Neural progenitor cell (in vitro differentiated cells): Measurements from ENCODE around the gene ACAD10. TPM values are rescaled to one million over a fixed set of nuclear protein-coding genes. Genes with fewer than 3 reads are reported as not detected.
"Not testable (repeated sequence)": the region's sequence is repeated elsewhere in the genome, so short reads cannot be mapped to it uniquely, and the experiment has no call there.

ENCODE experiments used
- DNase-seq: peaks from one replicate; pipeline ENCODE4 v3.0.0-alpha.2; 2016; ENCODE audit warnings: low spot score
- H2AFZ ChIP-seq: fragments of 200-600 bp; sonication (generic); replicated peaks from 2 replicates; pipeline ENCODE4 v1.6.1; 2016; ENCODE audit warnings: antibody characterized with exemption
- H3F3A ChIP-seq: fragments of 200-600 bp; sonication (generic); 2 replicates; pipeline ENCODE4 v1.6.1; 2016; ENCODE audit warnings: antibody characterized with exemption, low read depth
- H3K27ac ChIP-seq: fragments of 200-600 bp; sonication (generic); 2 replicates; pipeline ENCODE4 v1.5.1; 2016; ENCODE audit warnings: mild to moderate bottlenecking
- H3K27me3 ChIP-seq: fragments of 200-600 bp; sonication (generic); 2 replicates; pipeline ENCODE4 v1.6.1; 2016; ENCODE audit warnings: mild to moderate bottlenecking, moderate library complexity
- H3K36me3 ChIP-seq: fragments of 200-600 bp; sonication (generic); 2 replicates; pipeline ENCODE4 v1.5.1; 2016
- H3K4me1 ChIP-seq: fragments of 200-600 bp; sonication (generic); 2 replicates; pipeline ENCODE4 v1.6.1; 2016; ENCODE audit warnings: mixed run types
- H3K4me2 ChIP-seq: fragments of 200-600 bp; sonication (generic); 2 replicates; pipeline ENCODE4 v1.6.1; 2016
- H3K4me3 ChIP-seq: fragments of 200-600 bp; sonication (generic); 2 replicates; pipeline ENCODE4 v1.5.1; 2016
- H3K79me2 ChIP-seq: fragments of 200-600 bp; sonication (generic); 2 replicates; pipeline ENCODE4 v1.6.1; 2016; ENCODE audit warnings: low read depth
- H3K9ac ChIP-seq: fragments of 200-600 bp; sonication (generic); 2 replicates; pipeline ENCODE4 v1.6.1; 2016
- H3K9me3 ChIP-seq: fragments of 200-600 bp; sonication (generic); 2 replicates; pipeline ENCODE4 v1.5.1; 2016; ENCODE audit warnings: low read depth
- H4K20me1 ChIP-seq: fragments of 200-600 bp; sonication (generic); 2 replicates; pipeline ENCODE4 v1.6.1; 2016; ENCODE audit warnings: low read depth
- H3K27ac Mint-ChIP-seq: 3 replicates; pipeline ENCODE4 v1.8.0; 2021; ENCODE audit warnings: mixed read lengths
- H3K27me3 Mint-ChIP-seq: 2 replicates; pipeline ENCODE4 v1.8.0; 2022; ENCODE audit warnings: low read depth, mild to moderate bottlenecking, inconsistent platforms, moderate library complexity, mixed read lengths; ENCODE audit not compliant: insufficient read depth
- H3K36me3 Mint-ChIP-seq: 3 replicates; pipeline ENCODE4 v1.8.0; 2021; ENCODE audit warnings: mixed read lengths
- H3K4me1 Mint-ChIP-seq: 3 replicates; pipeline ENCODE4 v1.8.0; 2021; ENCODE audit warnings: mixed read lengths
- H3K4me3 Mint-ChIP-seq: 3 replicates; pipeline ENCODE4 v1.8.0; 2021; ENCODE audit warnings: mild to moderate bottlenecking, moderate library complexity, mixed read lengths
- H3K9me3 Mint-ChIP-seq: 3 replicates; pipeline ENCODE4 v1.8.0; 2020; ENCODE audit warnings: mixed read lengths
- EZH2 ChIP-seq: fragments of 200-600 bp; sonication (generic); IDR thresholded peaks from 2 replicates; pipeline ENCODE4 v1.6.1; 2017; ENCODE audit warnings: antibody characterized with exemption, mild to moderate bottlenecking, moderate library complexity
- EZH2phosphoT487 ChIP-seq: fragments of 200-600 bp; sonication (generic); IDR thresholded peaks from 2 replicates; pipeline ENCODE4 v1.6.1; 2017; ENCODE audit warnings: antibody characterized with exemption
- total RNA-seq: library from RNA; depleted of rRNA; stranded (reverse); fragments of >200 nt; gene quantifications from 2 replicates; pipeline ENCODE4 v1.2.3, GENCODE V29; 2015; ENCODE audit warnings: low replicate concordance
- TF ChIP-seq, protein P1 (sequence below): fragments of 200-600 bp; sonication (generic); IDR thresholded peaks from 2 replicates; pipeline ENCODE4 v1.5.1; 2017; ENCODE audit warnings: antibody characterized with exemption, mild to moderate bottlenecking

The ACAD10 gene
- total RNA-seq, 1 donor from 2014 or later: 13.8 TPM

DNA sequence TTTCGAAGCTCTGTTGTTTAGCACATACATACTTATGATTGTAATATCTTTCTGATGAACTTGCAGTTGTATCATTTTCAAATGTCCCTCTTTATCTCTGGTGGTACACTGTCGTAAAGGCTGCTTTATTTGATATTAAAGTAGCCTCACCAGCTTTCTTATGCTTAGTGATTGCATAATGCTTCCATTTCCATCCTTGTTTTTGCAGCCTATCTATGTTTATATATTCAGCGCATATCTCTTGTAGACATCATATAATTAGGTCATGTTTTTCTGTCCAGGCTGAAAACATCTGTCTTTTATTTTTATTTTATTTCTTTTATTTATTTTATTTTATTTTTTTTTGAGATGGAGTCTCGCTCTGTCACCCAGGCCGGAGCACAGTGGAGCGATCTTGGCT is 34.6 kb downstream of the ACAD10 start:
- Histone ChIP-seq H3K4me1 (no peaks in the 10 kb centered on the region), H4K20me1 (no peaks in the 10 kb centered on the region), H3K79me2 (no peaks in the 10 kb centered on the region), H3K9ac (no peak overlapping the region), H3K9me3 (no peaks in the 10 kb centered on the region), H3F3A (no peaks in the 10 kb centered on the region), H3K27me3 (no peaks in the 10 kb centered on the region), H2AFZ (no peak overlapping the region), H3K4me2 (no peak overlapping the region), H3K4me3 (no peak overlapping the region), H3K27ac (no peak overlapping the region), H3K36me3 (peaks cover 4% of the 10 kb centered on the region)
- no peak for TF ChIP-seq EZH2phosphoT487
- TF ChIP-seq, protein P1, sequence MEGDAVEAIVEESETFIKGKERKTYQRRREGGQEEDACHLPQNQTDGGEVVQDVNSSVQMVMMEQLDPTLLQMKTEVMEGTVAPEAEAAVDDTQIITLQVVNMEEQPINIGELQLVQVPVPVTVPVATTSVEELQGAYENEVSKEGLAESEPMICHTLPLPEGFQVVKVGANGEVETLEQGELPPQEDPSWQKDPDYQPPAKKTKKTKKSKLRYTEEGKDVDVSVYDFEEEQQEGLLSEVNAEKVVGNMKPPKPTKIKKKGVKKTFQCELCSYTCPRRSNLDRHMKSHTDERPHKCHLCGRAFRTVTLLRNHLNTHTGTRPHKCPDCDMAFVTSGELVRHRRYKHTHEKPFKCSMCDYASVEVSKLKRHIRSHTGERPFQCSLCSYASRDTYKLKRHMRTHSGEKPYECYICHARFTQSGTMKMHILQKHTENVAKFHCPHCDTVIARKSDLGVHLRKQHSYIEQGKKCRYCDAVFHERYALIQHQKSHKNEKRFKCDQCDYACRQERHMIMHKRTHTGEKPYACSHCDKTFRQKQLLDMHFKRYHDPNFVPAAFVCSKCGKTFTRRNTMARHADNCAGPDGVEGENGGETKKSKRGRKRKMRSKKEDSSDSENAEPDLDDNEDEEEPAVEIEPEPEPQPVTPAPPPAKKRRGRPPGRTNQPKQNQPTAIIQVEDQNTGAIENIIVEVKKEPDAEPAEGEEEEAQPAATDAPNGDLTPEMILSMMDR: no peak
- TF ChIP-seq EZH2: no peak
- Mint-ChIP-seq H3K4me1 (peaks cover 6% of the 10 kb centered on the region), H3K9me3 (peaks cover 9% of the 10 kb centered on the region), H3K4me3 (no peak overlapping the region), H3K27ac (no peak overlapping the region), H3K36me3 (peaks cover 26% of the 10 kb centered on the region), H3K27me3 (no peaks in the 10 kb centered on the region)
- no peak for DNase-seq

DNA sequence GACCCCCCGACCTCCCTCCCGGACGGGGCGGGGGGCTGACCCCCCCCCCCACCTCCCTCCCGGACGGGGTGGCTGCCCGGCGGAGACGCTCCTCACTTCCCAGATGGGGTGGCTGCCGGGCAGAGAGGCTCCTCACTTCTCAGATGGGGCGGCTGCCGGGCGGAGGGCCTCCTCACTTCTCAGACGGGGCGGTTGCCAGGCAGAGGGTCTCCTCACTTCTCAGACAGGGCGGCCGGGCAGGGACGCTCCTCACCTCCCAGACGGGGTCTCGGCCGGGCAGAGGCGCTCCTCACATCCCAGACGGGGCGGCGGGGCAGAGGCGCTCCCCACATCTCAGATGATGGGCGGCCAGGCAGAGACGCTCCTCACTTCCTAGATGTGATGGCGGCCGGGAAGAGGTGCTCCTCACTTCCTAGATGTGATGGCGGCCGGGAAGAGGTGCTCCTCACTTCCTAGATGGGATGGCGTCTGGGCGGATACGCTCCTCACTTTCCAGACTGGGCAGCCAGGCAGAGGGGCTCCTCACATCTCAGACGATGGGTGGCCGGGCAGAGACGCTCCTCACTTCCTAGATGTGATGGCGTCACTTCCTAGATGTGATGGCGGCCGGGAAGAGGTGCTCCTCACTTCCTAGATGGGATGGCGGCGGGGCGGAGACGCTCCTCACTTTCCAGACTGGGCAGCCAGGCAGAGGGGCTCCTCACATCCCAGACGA is 38.0 kb downstream of the ACAD10 start:
- H2AFZ ChIP-seq, H3K36me3 ChIP-seq, H3K4me3 ChIP-seq, H3K9me3 Mint-ChIP-seq, H3K9ac ChIP-seq, H3K27ac Mint-ChIP-seq, H3K4me1 ChIP-seq, H4K20me1 ChIP-seq, H3K27me3 ChIP-seq, H3K4me3 Mint-ChIP-seq, H3K79me2 ChIP-seq, DNase-seq, H3K4me1 Mint-ChIP-seq, H3F3A ChIP-seq, H3K4me2 ChIP-seq, H3K27me3 Mint-ChIP-seq, H3K27ac ChIP-seq, H3K9me3 ChIP-seq: not testable (repeated sequence)
- H3K36me3 Mint-ChIP-seq: peaks cover 27% of the 10 kb centered on the region

DNA sequence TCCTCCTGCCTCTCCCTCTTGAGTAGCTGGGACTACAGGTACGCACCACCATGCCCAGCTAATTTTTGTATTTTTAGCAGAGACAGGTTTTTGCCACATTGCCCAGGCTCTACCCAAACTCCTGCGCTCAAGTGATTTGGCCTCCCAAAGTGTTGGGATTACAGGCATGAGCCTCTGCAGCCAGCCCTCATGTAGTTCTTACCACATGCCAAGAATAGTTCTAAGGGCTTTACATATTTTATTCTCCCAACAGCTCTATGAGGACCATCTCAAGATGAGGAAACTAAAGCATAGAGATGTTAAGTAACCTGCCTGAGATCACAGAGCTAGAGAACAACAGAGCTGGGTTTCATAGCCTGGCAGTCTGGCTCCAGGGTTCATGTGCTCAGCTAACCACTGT is 42.9 kb downstream of the ACAD10 start:
- H3K4me2 ChIP-seq: no peak overlapping the region
- H3K4me3 Mint-ChIP-seq: no peak overlapping the region
- no peaks in the 10 kb centered on the region for H3K79me2 ChIP-seq
- no peaks in the 10 kb centered on the region for H3K4me1 Mint-ChIP-seq
- no peaks in the 10 kb centered on the region for H3K27me3 Mint-ChIP-seq
- no peak overlapping the region for H3K27ac Mint-ChIP-seq
- no peaks in the 10 kb centered on the region for H3K4me1 ChIP-seq
- no peaks in the 10 kb centered on the region for H3K9me3 ChIP-seq
- no peak overlapping the region for H3K27ac ChIP-seq
- no peak overlapping the region for H3K4me3 ChIP-seq
- no peak overlapping the region for H2AFZ ChIP-seq
- H3K9me3 Mint-ChIP-seq: peaks cover 9% of the 10 kb centered on the region
- H3K36me3 Mint-ChIP-seq: peaks cover 26% of the 10 kb centered on the region
- H3K9ac ChIP-seq: no peak overlapping the region
- H3K36me3 ChIP-seq: no peaks in the 10 kb centered on the region
- TF ChIP-seq, protein P1: no peak
- TF ChIP-seq EZH2phosphoT487 (no peak), EZH2 (no peak)
- no peaks in the 10 kb centered on the region for H3K27me3 ChIP-seq
- H4K20me1 ChIP-seq: no peaks in the 10 kb centered on the region
- no peak for DNase-seq
- H3F3A ChIP-seq: no peaks in the 10 kb centered on the region

DNA sequence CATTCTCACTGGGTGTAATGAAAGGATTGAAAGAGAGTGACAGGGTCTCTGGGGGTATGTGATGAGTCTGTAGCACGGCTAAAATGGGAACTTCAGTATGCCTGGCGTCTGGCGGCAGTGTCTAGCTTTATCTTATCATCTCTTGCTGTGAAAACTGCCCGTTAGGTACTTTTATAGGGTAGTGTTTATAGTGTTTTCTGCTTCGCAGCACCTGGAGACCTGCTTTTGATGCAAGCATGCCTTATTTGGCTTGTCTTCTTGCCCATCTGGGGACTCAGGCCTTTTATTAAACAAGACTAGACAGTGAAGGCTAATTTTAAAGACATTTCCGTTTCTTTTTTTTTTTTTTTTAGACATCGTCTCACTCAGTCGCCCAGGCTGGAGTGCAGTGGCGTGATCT is 44.6 kb downstream of the ACAD10 start:
- H3K36me3 ChIP-seq: no peaks in the 10 kb centered on the region
- no peak for DNase-seq
- Mint-ChIP-seq H3K9me3 (no peaks in the 10 kb centered on the region), H3K4me1 (no peaks in the 10 kb centered on the region), H3K27me3 (no peaks in the 10 kb centered on the region), H3K27ac (peak overlapping the region; percentile 13), H3K4me3 (no peak overlapping the region), H3K36me3 (peaks cover 21% of the 10 kb centered on the region)
- no peak overlapping the region for H3K27ac ChIP-seq
- H3K4me2 ChIP-seq: no peak overlapping the region
- TF ChIP-seq, protein P1: no peak
- no peak for TF ChIP-seq EZH2phosphoT487
- TF ChIP-seq EZH2: no peak
- H3K27me3 ChIP-seq: no peaks in the 10 kb centered on the region
- H3K4me3 ChIP-seq: no peak overlapping the region
- no peaks in the 10 kb centered on the region for H3F3A ChIP-seq
- H4K20me1 ChIP-seq: no peaks in the 10 kb centered on the region
- H3K9me3 ChIP-seq: no peaks in the 10 kb centered on the region
- no peaks in the 10 kb centered on the region for H3K4me1 ChIP-seq
- H2AFZ ChIP-seq: no peak overlapping the region
- no peak overlapping the region for H3K9ac ChIP-seq
- no peaks in the 10 kb centered on the region for H3K79me2 ChIP-seq
